NCI-H524 treated with DMSO at 0.1 percent for 48 hours (cell line): ENCODE measurements around the gene PDGFRB.
"Not testable (repeated sequence)": the region's sequence is repeated elsewhere in the genome, so short reads cannot be mapped to it uniquely, and the experiment has no call there.

ENCODE experiments used
- DNase-seq: peaks from one replicate; lab custom pipeline; 2025; lab: John Stamatoyannopoulos, UW

Gene PDGFRB

GRCh38 chr5:150114102-150114641 lies 41.5 kb downstream of the PDGFRB start:
- no peak for DNase-seq

- no peak for DNase-seq
Measured at GRCh38 chr5:150113047-150113744, 42.4 kb downstream of the PDGFRB start.

GRCh38 chr5:150112201-150113046 lies 43.2 kb downstream of the PDGFRB start:
- no peak for DNase-seq

GRCh38 chr5:150111122-150111521 lies 44.5 kb downstream of the PDGFRB start:
- DNase-seq: no peak

- DNase-seq: no peak
Measured at GRCh38 chr5:150109921-150110320, 45.7 kb downstream of the PDGFRB start.

GRCh38 chr5:150108711-150109514 lies 46.7 kb downstream of the PDGFRB start:
- no peak for DNase-seq

GRCh38 chr5:150107909-150108447 lies 47.7 kb downstream of the PDGFRB start:
- DNase-seq: no peak

GRCh38 chr5:150106674-150107426 lies 48.8 kb downstream of the PDGFRB start:
- no peak for DNase-seq

- DNase-seq: no peak
Measured at GRCh38 chr5:150105928-150106615, 49.6 kb downstream of the PDGFRB start.

GRCh38 chr5:150104550-150104870 lies 51.1 kb downstream of the PDGFRB start:
- no peak for DNase-seq

GRCh38 chr5:150103678-150104549 lies 51.7 kb downstream of the PDGFRB start:
- no peak for DNase-seq

- no peak for DNase-seq
Measured at GRCh38 chr5:150101023-150101422, 54.6 kb downstream of the PDGFRB start.

GRCh38 chr5:150097152-150097551 lies 58.5 kb downstream of the PDGFRB start:
- no peak for DNase-seq

GRCh38 chr5:150092159-150092787 lies 63.4 kb downstream of the PDGFRB start:
- no peak for DNase-seq

GRCh38 chr5:150085950-150086715 lies 69.5 kb downstream of the PDGFRB start, which contains the start of gene CSF1R:
Gene CSF1R (minus strand): TSS chr5:150086554. CDS start chr5:150086427, 127 bp downstream.
- DNase-seq: no peak

- DNase-seq: no peak
Measured at GRCh38 chr5:150085191-150085912, 70.3 kb downstream of the PDGFRB start.

GRCh38 chr5:150084754-150085153 lies 70.9 kb downstream of the PDGFRB start:
- DNase-seq: not testable (repeated sequence)

GRCh38 chr5:150082889-150083288 lies 72.8 kb downstream of the PDGFRB start:
- DNase-seq: no peak
